ENCODE data around the gene LDHB.

DNA sequence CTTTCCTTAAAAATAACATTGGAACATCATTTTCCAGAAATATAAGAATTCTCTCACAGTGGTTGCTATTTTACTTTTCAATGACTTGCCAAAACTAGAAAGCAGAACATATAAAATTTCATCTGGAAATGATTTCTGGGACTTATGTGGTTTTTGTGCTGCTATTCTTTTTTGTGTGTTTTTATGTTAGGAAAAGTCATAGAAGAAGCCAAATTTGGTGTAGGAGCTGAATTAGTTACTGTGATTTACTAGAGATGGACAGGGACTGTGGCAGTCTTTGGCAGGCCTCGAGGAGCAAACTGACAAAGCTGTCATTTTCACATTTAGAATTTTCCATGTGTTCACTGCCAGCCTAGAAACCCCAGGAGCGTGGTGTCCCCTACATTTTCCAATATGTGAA is 38.3 kb upstream of the LDHB start:
- TF ChIP-seq CTCF (IDR thresholded peaks at IDR 0.05) (no peak), POLR2A (IDR thresholded peaks at IDR 0.05) (no peak)
